ENCODE results near the gene TNFRSF25.

The TNFRSF25 gene

DNA sequence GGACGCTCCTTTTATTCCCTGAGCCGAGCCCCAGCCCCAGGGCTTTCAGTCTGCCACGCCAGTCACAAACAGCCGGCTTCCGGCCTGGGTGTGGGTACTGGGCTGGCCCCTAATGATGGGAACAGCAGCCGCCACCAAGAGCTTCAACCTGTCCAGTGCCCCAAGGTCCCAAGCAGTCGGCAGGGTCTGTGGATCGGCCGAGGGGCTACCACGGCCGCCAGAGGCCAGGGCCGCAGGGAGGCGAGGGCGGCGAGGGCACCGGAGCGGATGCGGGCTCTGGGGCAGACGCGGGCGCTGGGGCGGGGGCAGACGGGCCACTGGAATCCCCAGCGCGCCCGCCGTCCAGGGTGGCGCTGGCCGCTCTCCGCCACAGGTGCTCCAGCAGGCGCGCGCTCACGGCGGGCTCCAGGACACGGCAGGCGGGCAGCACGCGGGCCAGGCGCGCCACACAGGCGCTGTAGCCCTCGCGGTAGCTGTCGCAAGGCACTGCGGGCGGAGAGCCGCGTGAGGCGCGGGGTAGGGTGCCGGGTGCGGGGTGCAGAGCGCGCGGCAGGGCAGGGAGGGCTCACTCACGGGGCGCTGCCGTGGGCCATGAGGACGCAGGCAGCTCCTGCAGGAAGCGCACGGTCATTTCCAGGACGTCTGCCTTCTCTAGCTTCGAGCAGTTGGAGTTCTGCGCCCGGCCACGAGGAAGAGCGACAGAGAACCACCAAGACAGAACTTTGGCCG lies 47.1 kb downstream of the TNFRSF25 start:
- no peak for DNase-seq (ENCODE audit: low read depth in 2 of 2)

DNA sequence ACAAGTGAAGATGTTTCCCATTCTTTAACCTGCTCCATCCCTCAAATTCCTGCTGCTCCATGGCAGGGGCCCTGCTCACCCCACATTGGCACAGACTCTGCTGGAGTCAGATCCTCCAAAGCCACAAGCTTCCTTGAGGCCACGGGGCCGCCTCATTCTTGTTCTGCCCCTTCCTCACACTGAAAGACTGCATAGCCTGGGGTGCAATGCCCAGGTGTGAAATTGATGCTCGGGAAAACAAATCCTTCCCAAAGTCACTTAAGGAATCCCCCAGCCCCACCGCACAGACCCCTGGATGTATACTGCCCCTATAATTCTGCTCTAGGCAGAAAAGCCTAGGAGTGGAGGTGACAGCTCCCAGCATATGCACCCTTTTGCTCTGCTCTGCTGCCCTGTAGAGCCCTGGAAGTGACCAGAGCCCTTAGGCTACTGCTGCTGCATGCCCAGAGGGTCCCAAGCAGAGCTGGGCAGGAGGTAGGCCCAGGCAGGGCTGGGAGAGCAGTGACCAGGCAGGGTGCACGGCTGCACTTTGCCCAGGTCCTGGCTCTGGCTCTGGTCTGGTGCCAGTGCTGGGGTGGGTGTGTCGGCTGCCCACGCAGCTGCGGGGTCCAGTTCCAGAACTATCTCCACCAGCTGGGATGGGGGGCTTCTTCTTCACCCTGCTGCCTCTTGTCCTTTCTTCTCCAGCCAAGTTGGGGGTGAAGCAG lies 47.9 kb downstream of the TNFRSF25 start:
- DNase-seq (ENCODE audit: low read depth in 2 of 2): no peak

DNA sequence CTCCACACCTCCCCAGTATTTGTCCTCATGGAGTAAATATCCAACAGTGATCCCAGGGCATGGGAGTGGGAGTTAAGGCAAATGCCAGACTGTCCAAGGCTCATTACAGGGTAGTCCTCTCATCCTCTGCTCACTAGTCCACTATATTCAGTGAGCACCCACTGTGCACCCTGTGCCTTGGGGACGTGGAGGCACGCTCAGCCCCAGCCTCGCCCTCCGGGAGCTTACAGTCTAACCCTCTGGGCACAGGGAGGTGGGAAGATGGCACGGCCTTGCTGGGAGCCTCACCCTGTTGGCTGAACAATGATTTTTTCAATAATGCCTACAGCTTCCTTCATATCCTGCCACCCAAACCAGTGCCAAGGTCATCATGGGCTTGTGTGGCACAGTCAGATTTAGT lies 49.1 kb downstream of the TNFRSF25 start:
- DNase-seq (ENCODE audit: low read depth in 2 of 2): no peak

DNA sequence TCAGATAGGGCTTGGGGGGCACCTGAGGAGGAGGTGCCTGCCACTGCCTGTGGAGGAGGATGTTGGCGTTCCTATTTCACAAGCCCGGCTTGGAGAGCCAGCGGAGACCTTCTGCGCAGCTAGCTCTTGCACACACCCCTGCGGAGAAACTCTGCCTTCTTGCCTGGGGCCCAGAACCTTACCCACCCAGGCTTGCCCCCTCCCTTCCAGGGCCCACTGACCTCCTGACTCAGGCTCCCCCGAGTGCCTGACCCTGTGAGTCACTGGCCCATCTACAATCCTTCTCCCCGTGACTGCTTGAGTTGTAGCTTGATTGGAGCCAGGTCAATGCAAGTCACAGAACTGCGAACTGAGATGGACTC lies 49.7 kb downstream of the TNFRSF25 start:
- DNase-seq (ENCODE audit: low read depth in 2 of 2): no peak

DNA sequence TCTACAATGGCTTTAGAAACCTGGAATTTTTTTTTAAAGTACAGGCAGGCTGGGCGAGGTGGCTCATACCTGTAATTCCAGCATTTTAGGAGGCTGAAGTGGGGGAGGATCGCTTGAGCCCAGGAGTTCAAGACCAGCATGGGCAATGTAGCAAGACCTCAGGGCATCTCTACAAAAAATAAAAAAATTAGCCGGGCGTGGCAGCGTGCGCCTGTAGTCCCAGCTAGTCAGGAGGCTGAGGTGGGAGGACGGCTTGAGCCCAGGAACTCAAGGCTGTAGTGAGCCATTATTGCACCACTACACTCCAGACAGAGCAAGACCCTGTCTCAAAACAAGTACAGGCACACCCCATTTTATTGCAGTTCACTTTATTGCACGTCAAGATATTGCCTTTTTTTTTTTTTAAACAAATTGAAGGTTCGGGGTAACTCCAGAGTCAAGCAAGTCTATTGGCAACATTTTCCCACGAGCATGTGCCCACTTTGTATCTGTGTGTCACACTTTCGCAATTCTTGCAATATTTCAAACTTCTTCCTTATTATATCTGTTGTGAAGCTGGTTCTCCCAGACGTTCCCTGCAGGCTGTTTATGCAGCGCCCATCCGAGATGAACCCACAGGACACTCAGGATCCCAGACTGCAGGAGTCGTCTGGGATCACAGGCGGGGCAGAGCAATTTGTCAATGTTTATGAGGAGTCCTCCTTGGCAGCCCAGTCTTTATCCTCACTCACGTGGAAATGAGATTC lies 50.9 kb downstream of the TNFRSF25 start:
- no peak for DNase-seq (ENCODE audit: low read depth in 2 of 2)

DNA sequence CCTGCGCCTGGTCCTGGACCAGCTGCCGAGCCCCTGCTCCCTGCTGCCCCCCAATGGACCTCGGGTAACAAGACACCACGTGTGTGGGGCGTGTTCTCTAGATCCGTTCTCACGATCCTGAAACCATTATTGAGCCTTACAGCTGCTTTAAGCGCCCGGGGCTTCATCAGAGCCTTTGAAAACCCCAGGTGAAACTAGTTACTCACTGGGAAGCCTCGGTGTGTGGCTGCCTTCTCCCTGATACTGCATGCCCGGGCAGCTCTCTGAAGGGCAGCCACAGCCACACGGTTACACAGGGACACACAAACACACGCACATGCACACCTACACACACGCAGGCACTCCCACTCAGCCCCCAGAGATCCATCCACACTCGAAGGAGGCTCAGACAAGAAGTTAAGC lies 51.5 kb downstream of the TNFRSF25 start:
- peak; percentile 26 to 28 for DNase-seq (ENCODE audit: low read depth in 2 of 2)

DNA sequence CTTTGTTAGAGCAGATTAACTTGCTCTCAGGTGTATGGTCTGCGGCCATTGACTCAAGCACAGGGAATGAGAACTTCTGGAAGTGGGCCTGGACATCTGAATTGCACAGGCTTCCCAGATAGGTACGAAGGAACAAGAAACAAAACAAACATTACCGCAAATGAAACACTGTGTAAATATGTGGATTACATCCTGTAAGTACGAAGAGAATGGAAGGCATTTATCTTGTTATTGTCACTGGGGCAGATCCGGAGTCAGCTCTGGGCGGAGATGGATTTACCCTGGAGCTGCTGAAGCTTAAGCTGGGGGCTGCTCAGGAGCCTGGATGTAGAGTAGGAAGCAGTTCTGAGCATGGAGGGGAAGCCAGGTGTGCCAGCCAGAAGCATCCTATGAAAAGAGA lies 53.1 kb downstream of the TNFRSF25 start:
- no peak for DNase-seq (ENCODE audit: low read depth in 2 of 2)
